GM12878 (cell line): ENCODE data around the gene CAND1. TPM values are rescaled to one million over a fixed set of nuclear protein-coding genes. Genes with fewer than 3 reads are reported as not detected.

Source experiments
- ATAC-seq: fragments of 200-7000 bp; cut with Tn5 transposase; 3 replicates; pipeline ENCODE4 v1.9.1; 2020; ENCODE audit warnings: mild to moderate bottlenecking, moderate library complexity
- BruUV-seq: library from RNA; stranded (reverse); fragments of 400-500 nt; replicated peaks from 2 replicates; lab custom pipeline; 2021; lab: Mats Ljungman, UMichigan
- CTCF ChIA-PET: fragments of 300-600 bp; sonication (Branson Sonifier 250); formaldehyde crosslinking; extraction: SDS; loops from one replicate; lab custom pipeline; 2021; ENCODE audit warnings: inconsistent platforms; lab: Yijun Ruan, JAX
- POLR2A ChIA-PET: fragments of 350-600 bp; formaldehyde crosslinking; extraction: SDS; loops from one replicate; lab custom pipeline; 2021; ENCODE audit warnings: inconsistent platforms; lab: Charles Lee
- RAD21 ChIA-PET: fragments of 300-600 bp; sonication (Branson Sonifier 250); formaldehyde crosslinking; loops from one replicate; lab custom pipeline; 2023; ENCODE audit warnings: antibody characterized with exemption; ENCODE audit not compliant: unreplicated experiment; lab: Charles Lee
- SMC1A ChIA-PET: fragments of 300-600 bp; sonication (Branson Sonifier 250); formaldehyde crosslinking; loops from one replicate; lab custom pipeline; 2023; ENCODE audit not compliant: unreplicated experiment, uncharacterized antibody; lab: Charles Lee
- DNase-seq: peaks from one replicate; pipeline ENCODE4 v3.0.0-alpha.2; 2011; ENCODE audit warnings: low read depth, low spot score
- FAIRE-seq: peaks from 3 replicates; lab custom pipeline; 2011; peaks lifted over from hg19 to GRCh38; lab: Jason Lieb, UNC
- H2AFZ ChIP-seq: 2 replicates; pipeline ENCODE4 v1.6.0; 2011; ENCODE audit warnings: low read depth, low read length, control low read depth; ENCODE audit not compliant: control insufficient read depth
- H3K27ac ChIP-seq: 2 replicates; pipeline ENCODE4 v1.5.1; 2011; ENCODE audit warnings: control low read depth; ENCODE audit not compliant: control insufficient read depth, insufficient read depth
- H3K27me3 ChIP-seq, 2 experiments: replicated peaks in 1 of 2; 2 replicates each; pipeline versions ENCODE4 v1.6.0 to v1.6.1; 2011; ENCODE audit warnings: low read length in 1 of 2; ENCODE audit not compliant: control insufficient read depth in 2 of 2, insufficient read depth in 2 of 2
- H3K36me3 ChIP-seq, 2 experiments: 2 replicates each; pipeline ENCODE4 v1.5.1; 2011; ENCODE audit warnings: low read length in 1 of 2; ENCODE audit not compliant: control insufficient read depth in 2 of 2, insufficient read depth in 2 of 2
- H3K4me1 ChIP-seq: 2 replicates; pipeline ENCODE4 v1.6.1; 2011; ENCODE audit warnings: mild to moderate bottlenecking, low read length, moderate library complexity, mixed read lengths; ENCODE audit not compliant: control insufficient read depth, insufficient read depth
- H3K4me2 ChIP-seq: 2 replicates; pipeline ENCODE4 v1.6.0; 2011; ENCODE audit warnings: control low read depth; ENCODE audit not compliant: control insufficient read depth, insufficient read depth
- H3K4me3 ChIP-seq: fragments of 200-600 bp; sonication (generic); 2 replicates; pipeline ENCODE4 v1.5.1; 2016
- H3K79me2 ChIP-seq: 2 replicates; pipeline ENCODE4 v1.6.0; 2011; ENCODE audit warnings: low read length; ENCODE audit not compliant: control insufficient read depth, insufficient read depth
- H3K9ac ChIP-seq: 2 replicates; pipeline ENCODE4 v1.8.0; 2011; ENCODE audit warnings: low read length, control low read depth, mixed read lengths; ENCODE audit not compliant: control insufficient read depth, insufficient read depth
- H3K9me3 ChIP-seq: replicated peaks from 3 replicates; pipeline ENCODE4 v1.5.1; 2011; ENCODE audit warnings: mild to moderate bottlenecking, low read length; ENCODE audit not compliant: control insufficient read depth, insufficient read depth
- H4K20me1 ChIP-seq: 2 replicates; pipeline ENCODE4 v1.6.0; 2011; ENCODE audit not compliant: control insufficient read depth, insufficient read depth
- BMI1 ChIP-seq: fragments of 450-650 bp; IDR thresholded peaks from 2 replicates; pipeline ENCODE4 v1.6.1; 2016; ENCODE audit warnings: mild to moderate bottlenecking, moderate library complexity, borderline replicate concordance
- BRCA1 ChIP-seq: IDR thresholded peaks from 2 replicates; pipeline ENCODE4 v1.6.1; 2011; ENCODE audit warnings: low read depth, low read length, improper control_type of control experiment
- EP300 ChIP-seq, 2 experiments: fragments of 150-350 bp in 1 of 2; IDR thresholded peaks; 2 replicates each; pipeline ENCODE4 v1.6.1; 2011 to 2012; ENCODE audit warnings: low read depth in 2 of 2, low read length in 2 of 2, borderline replicate concordance in 1 of 2, improper control_type of control experiment in 1 of 2, inconsistent platforms in 1 of 2; ENCODE audit not compliant: control insufficient read depth in 1 of 2
- ETV6 ChIP-seq, 2 experiments: fragments of 450-650 bp in 1 of 2; IDR thresholded peaks in 1 of 2; conservative IDR thresholded peaks in 1 of 2; 2 replicates each; pipeline ENCODE4 v1.6.1; 2014; ENCODE audit warnings: antibody characterized with exemption in 1 of 2, borderline replicate concordance in 1 of 2, low read depth in 1 of 2, mild to moderate bottlenecking in 1 of 2, moderate library complexity in 1 of 2
- FOXK2 ChIP-seq: fragments of 450-650 bp; IDR thresholded peaks from 2 replicates; pipeline ENCODE4 v1.6.1; 2017; ENCODE audit warnings: mild to moderate bottlenecking, moderate library complexity
- FOXM1 ChIP-seq: IDR thresholded peaks from 2 replicates; pipeline ENCODE4 v1.6.1; 2012; ENCODE audit warnings: low read depth, mild to moderate bottlenecking, inconsistent platforms, low read length, moderate library complexity
- KAT2A ChIP-seq: conservative IDR thresholded peaks from 2 replicates; pipeline ENCODE4 v1.6.1; 2011; ENCODE audit warnings: low read depth, low read length; ENCODE audit not compliant: control insufficient read depth
- POLR2A ChIP-seq: IDR thresholded peaks from 2 replicates; pipeline ENCODE4 v1.6.1; 2011; ENCODE audit warnings: low read depth, mild to moderate bottlenecking, low read length
- SIX5 ChIP-seq: IDR thresholded peaks from 2 replicates; pipeline ENCODE4 v1.6.1; 2011; ENCODE audit warnings: mild to moderate bottlenecking, low read depth, low read length, moderate library complexity; ENCODE audit not compliant: severe bottlenecking
- SREBF1 ChIP-seq: IDR thresholded peaks from 2 replicates; pipeline ENCODE4 v1.6.1; 2012; ENCODE audit warnings: mild to moderate bottlenecking, low read length
- STAT1 ChIP-seq: fragments of 450-650 bp; conservative IDR thresholded peaks from 2 replicates; pipeline ENCODE4 v1.6.1; 2014; ENCODE audit warnings: antibody characterized with exemption, mild to moderate bottlenecking
- ZNF207 ChIP-seq: fragments of 450-650 bp; IDR thresholded peaks from 2 replicates; pipeline ENCODE4 v1.6.1; 2014; ENCODE audit warnings: antibody characterized with exemption, mild to moderate bottlenecking, borderline replicate concordance
- WGBS: methylation state at CpG from one replicate; pipeline ENCODE4 v1.1.6; 2016; ENCODE audit warnings: low lambda C conversion rate; ENCODE audit not compliant: insufficient replicate concordance, insufficient coverage; ENCODE audit errors: missing lambda C conversion rate; 5-methylcytosine and 5-hydroxymethylcytosine counted together
- in situ Hi-C: fragments of 300-500 bp; cut with MboI; formaldehyde crosslinking; loops from 9 replicates; pipeline ENCODE4 v1.14.3; 2018; ENCODE audit warnings: mixed read lengths
- intact Hi-C: fragments of 100-400 bp; cut with micrococcal nuclease; formaldehyde crosslinking; loops from one replicate; pipeline ENCODE4 v1.14.2; 2022; ENCODE audit not compliant: unreplicated experiment
- polyA plus RNA-seq, 11 experiments: library from polyadenylated mRNA; depleted of rRNA in 4 of 11; unstranded in 6 of 11; stranded (reverse) in 5 of 11; fragments of >200 nt; fragmentation: Nextera tagmentation in 4 of 11; fragmentation: Illumina TruSeq in 1 of 11; extraction: Ambion mirVana in 4 of 11; extraction: Trizol in 1 of 11; gene quantifications; 1 replicate in 1 of 11; 2 replicates in 10 of 11; pipeline versions ENCODE4 v1.2.1 to v1.2.3, GENCODE V29; 2011 to 2016; ENCODE audit warnings: inconsistent platforms in 2 of 11, missing spikeins in 2 of 11, low read depth in 1 of 11
- total RNA-seq, 4 experiments: library from RNA; depleted of rRNA in 3 of 4; stranded (reverse); fragments of >200 nt in 3 of 4; fragmentation: Illumina TruSeq in 1 of 4; extraction: Trizol in 1 of 4; gene quantifications; 2 replicates each; pipeline versions ENCODE4 v1.2.1 to v1.2.3, GENCODE V29; 2013 to 2021

CAND1 gene
- total and polyA plus RNA-seq, 10 of the 15 experiments (the other 5 are each of a cell fraction or from before 2014, with no cell fraction given) = 34.5 to 213 (median 96.0) TPM

DNA sequence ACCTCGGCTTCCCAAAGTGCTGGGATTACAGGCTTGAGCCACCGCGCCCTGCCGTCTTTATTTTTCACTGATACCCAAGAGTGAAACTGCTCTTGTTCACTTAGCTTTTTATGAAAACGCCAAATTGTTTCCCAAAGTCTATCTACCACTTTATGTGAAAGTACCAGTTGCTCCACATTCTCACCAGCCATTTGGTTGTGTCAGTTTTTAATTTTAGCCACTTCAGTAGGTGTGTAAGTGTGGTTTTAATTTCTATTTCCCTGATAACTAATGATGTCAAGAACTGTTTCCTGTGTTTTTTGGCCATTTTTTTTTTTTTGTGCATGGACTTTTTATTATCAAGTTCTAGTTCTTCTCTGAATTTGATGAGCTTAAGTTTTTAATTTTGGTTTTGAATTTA lies 17.1 kb downstream of the CAND1 start:
- H3K36me3 ChIP-seq = peaks cover 2 to 22% of the 10 kb centered on the region in 2 experiments; a peak in 3 of 4 replicates

DNA sequence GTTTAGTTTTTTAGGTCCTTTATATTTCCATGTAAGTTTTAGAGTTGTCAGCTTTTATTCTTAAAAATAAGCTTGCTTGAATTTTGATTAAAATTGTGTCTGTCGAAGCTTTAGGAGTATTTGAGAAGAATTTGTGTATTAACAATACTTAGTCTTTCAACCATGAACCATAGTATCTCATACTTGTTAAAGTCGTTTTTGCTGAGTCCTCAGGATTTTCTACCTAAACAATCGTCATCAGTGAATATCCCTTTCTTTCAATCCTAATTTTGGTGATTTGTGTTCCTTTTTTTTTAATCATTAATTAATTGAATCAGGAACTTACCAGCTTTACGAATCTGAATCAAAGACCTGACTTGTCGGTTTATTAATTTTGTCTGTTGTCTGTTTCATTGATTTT lies 18.2 kb downstream of the CAND1 start:
- Histone ChIP-seq H3K36me3 (peaks cover 2 to 23% of the 10 kb centered on the region in 2 experiments; a peak in 3 of 4 replicates), H3K9me3 (no peaks in the 10 kb centered on the region; the same call in 2 of the 3 replicates), H3K9ac (no peak overlapping the region), H3K27me3 (no peaks in the 10 kb centered on the region), H3K79me2 (peaks cover 52% of the 10 kb centered on the region), H2AFZ (no peak overlapping the region)
- DNase-seq (no peak), FAIRE-seq (no peak)
- in situ Hi-C loops = no loop called here
- ChIA-PET SMC1A (interaction anchor here (0.9 to 1.6 kb wide), 5 partner anchors 9 to 18 kb away, joined by 3 to 4 read pairs (median 3); partner anchors contain the start of gene CAND1), POLR2A (interaction anchor here (2.6 kb wide), 1 partner anchor 18 kb away, joined by 12 read pairs; the partner anchor contains the start of gene CAND1)
- WGBS = 100% methylated on average over 5 of the region's 5 CpGs
- TF ChIP-seq BMI1 (no peak), KAT2A (no peak)
- TF ChIP-seq, all 136 proteins: peak for 0
- Histone ChIP-seq H3K4me2 (no peak overlapping the region), H4K20me1 (no peaks in the 10 kb centered on the region), H3K4me3 (no peak overlapping the region), H3K27ac (no peak overlapping the region), H3K4me1 (no peaks in the 10 kb centered on the region)
- ChIA-PET RAD21 (interaction anchor here (0.7 to 1.7 kb wide), 4 partner anchors 10 to 893 kb away, joined by 3 to 6 read pairs (median 3); partner anchors contain the start of gene CAND1), CTCF (interaction anchor here (1.3 to 1.5 kb wide), 3 partner anchors 17 to 20 kb away, joined by 5 to 6 read pairs (median 5); partner anchors contain the start of gene CAND1)
- ATAC-seq = no peak
- intact Hi-C loops = no loop called here
- no TSS peak for BruUV-seq

More for the DNA sequence above, 17.1 kb downstream of the CAND1 start:
- TF ChIP-seq POLR2A (no peak), FOXM1 (no peak), STAT1 (no peak), SIX5 (no peak), EP300 (IDR thresholded peaks at IDR 0.05; ENCODE audit: borderline replicate concordance in 1 of 2, control insufficient read depth in 1 of 2, low read depth in 2 of 2, low read length in 2 of 2) (no peak), BRCA1 (no peak), ZNF207 (no peak), FOXK2 (no peak), ETV6 (conservative IDR thresholded peaks at IDR 0.05 in 1 of 2, IDR thresholded peaks at IDR 0.05 in 1 of 2; ENCODE audit: borderline replicate concordance in 1 of 2, low read depth in 1 of 2) (no peak), SREBF1 (no peak)
- TF ChIP-seq, all 136 proteins: peak for 0
- in situ Hi-C loops (no loop called here), intact Hi-C loops (no loop called here)
- Histone ChIP-seq H3K9me3 (no peaks in the 10 kb centered on the region; the same call in 1 of the 3 replicates), H3K4me3 (no peak overlapping the region), H4K20me1 (no peaks in the 10 kb centered on the region), H3K27ac (no peak overlapping the region), H3K79me2 (peaks cover 55% of the 10 kb centered on the region), H3K4me1 (no peaks in the 10 kb centered on the region), H2AFZ (no peak overlapping the region), H3K4me2 (no peak overlapping the region), H3K9ac (no peak overlapping the region), H3K27me3 (no peaks in the 10 kb centered on the region)
- ATAC-seq (no peak), DNase-seq (no peak), FAIRE-seq (no peak)
- RAD21 ChIA-PET = interaction anchor here (0.8 to 1.7 kb wide), 3 partner anchors 9 to 70 kb away, joined by 3 to 6 read pairs (median 4); partner anchors contain the start of gene CAND1
- CTCF ChIA-PET = interaction anchor here (1.3 to 1.5 kb wide), 3 partner anchors 17 to 21 kb away, joined by 5 to 6 read pairs (median 5); partner anchors contain the start of gene CAND1
- POLR2A ChIA-PET = interaction anchor here (0.7 to 2.6 kb wide), 2 partner anchors 12 to 17 kb away, joined by 4 to 12 read pairs; partner anchors contain the start of gene CAND1
- 98% methylated on average over 5 of the region's 5 CpGs for WGBS
- SMC1A ChIA-PET = interaction anchor here (1.1 to 1.6 kb wide), 4 partner anchors 8 to 16 kb away, joined by 3 to 4 read pairs (median 4); no protein-coding TSS in a partner anchor
- no TSS peak for BruUV-seq
